Loucy (cell line): ENCODE results near the gene AGPAT2.

ENCODE experiments used
- H2AFZ ChIP-seq: fragments of 200-600 bp; sonication (generic); 2 replicates; pipeline ENCODE4 v1.6.0; 2016; ENCODE audit warnings: antibody characterized with exemption, mild to moderate bottlenecking, low read length, moderate library complexity
- H3F3A ChIP-seq: fragments of 200-600 bp; 2 replicates; pipeline ENCODE4 v1.6.0; 2016; ENCODE audit warnings: antibody characterized with exemption, low read depth, mild to moderate bottlenecking
- H3K27me3 ChIP-seq: fragments of 200-600 bp; sonication (generic); 2 replicates; pipeline ENCODE4 v1.6.1; 2014; ENCODE audit warnings: low read length, mild to moderate bottlenecking; ENCODE audit not compliant: insufficient read depth, poor library complexity, severe bottlenecking
- H3K36me3 ChIP-seq: fragments of 200-600 bp; sonication (generic); 2 replicates; pipeline ENCODE4 v1.6.1; 2016; ENCODE audit warnings: low read length; ENCODE audit not compliant: insufficient read depth
- H3K4me1 ChIP-seq: fragments of 200-600 bp; sonication (generic); 2 replicates; pipeline ENCODE4 v1.5.1; 2014; ENCODE audit warnings: low read length, mild to moderate bottlenecking; ENCODE audit not compliant: insufficient read depth, poor library complexity, severe bottlenecking
- H3K4me2 ChIP-seq: fragments of 200-600 bp; sonication (generic); 2 replicates; pipeline ENCODE4 v1.6.0; 2014; ENCODE audit warnings: antibody characterized with exemption, low read length, low read depth, mild to moderate bottlenecking; ENCODE audit not compliant: poor library complexity, severe bottlenecking
- H3K4me3 ChIP-seq: fragments of 200-600 bp; sonication (generic); 2 replicates; pipeline ENCODE4 v1.5.1; 2014; ENCODE audit warnings: low read length, mild to moderate bottlenecking, mixed read lengths; ENCODE audit not compliant: poor library complexity, severe bottlenecking
- H3K79me2 ChIP-seq: fragments of 200-600 bp; sonication (generic); 2 replicates; pipeline ENCODE4 v1.6.1; 2014; ENCODE audit warnings: low read length; ENCODE audit not compliant: insufficient read depth
- H3K9ac ChIP-seq: fragments of 200-600 bp; sonication (generic); 2 replicates; pipeline ENCODE4 v1.6.0; 2014; ENCODE audit warnings: mild to moderate bottlenecking, low read depth, low read length, moderate library complexity; ENCODE audit not compliant: poor library complexity, severe bottlenecking
- H3K9me2 ChIP-seq: fragments of 200-600 bp; sonication (generic); replicated peaks from 2 replicates; pipeline ENCODE4 v1.6.1; 2016; ENCODE audit warnings: low read depth, low read length, mixed read lengths
- H3K9me3 ChIP-seq: fragments of 200-600 bp; sonication (generic); 2 replicates; pipeline ENCODE4 v1.6.1; 2014; ENCODE audit warnings: mild to moderate bottlenecking, antibody characterized with exemption, low read length, low read depth; ENCODE audit not compliant: insufficient read depth
- H4K20me1 ChIP-seq: fragments of 200-600 bp; sonication (generic); 2 replicates; pipeline ENCODE4 v1.6.0; 2014; ENCODE audit warnings: antibody characterized with exemption, low read length, mild to moderate bottlenecking; ENCODE audit not compliant: insufficient read depth, poor library complexity, severe bottlenecking
- EZH2phosphoT487 ChIP-seq: fragments of 200-600 bp; IDR thresholded peaks from 2 replicates; pipeline ENCODE4 v1.6.1; 2018; ENCODE audit warnings: antibody characterized with exemption, mild to moderate bottlenecking, moderate library complexity, borderline replicate concordance
- TF ChIP-seq, protein P1 (sequence below): fragments of 200-600 bp; sonication (generic); conservative IDR thresholded peaks from 2 replicates; pipeline ENCODE4 v1.5.1; 2014; ENCODE audit warnings: mild to moderate bottlenecking, antibody characterized with exemption, low read length

AGPAT2 gene

DNA sequence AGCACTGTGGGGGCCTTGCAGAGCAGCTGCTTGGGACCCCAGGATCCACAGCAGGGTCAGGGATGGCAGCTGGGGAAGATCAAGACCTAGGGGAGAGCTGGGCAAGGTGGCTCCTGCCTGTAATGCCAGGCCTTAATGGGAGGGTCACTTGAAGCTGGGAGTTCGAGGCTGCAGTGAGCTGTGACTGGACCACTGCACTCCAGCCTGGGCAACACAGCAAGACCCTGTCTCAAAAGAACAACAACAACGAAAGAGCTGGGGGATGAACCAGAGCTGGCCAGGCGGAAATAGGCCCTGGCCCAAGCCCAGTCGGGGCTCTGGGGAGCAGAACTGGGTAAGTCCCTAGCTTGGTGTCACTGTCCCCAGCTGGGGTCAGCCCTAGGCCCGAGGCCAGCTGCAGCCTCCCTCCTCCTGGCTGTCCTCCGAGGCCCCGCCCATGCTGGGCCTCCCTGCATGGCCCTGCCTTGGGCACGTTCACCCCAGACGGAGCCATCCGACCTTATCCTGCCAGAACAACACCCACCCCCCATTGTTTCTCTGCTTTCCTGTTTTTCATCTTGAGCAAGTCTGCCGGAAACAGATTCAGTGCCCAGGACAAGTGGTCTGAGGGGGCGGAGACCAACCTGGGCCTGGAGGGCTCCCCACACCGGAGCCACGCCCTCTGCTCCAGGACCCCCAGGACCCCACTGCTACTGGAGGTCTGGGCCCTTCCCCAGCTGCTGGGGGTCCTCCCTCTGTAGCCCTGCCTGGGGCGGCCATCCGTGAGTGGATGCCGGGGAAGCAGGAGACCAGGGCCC lies 27.0 kb upstream of the AGPAT2 start:
- TF ChIP-seq, protein P1, sequence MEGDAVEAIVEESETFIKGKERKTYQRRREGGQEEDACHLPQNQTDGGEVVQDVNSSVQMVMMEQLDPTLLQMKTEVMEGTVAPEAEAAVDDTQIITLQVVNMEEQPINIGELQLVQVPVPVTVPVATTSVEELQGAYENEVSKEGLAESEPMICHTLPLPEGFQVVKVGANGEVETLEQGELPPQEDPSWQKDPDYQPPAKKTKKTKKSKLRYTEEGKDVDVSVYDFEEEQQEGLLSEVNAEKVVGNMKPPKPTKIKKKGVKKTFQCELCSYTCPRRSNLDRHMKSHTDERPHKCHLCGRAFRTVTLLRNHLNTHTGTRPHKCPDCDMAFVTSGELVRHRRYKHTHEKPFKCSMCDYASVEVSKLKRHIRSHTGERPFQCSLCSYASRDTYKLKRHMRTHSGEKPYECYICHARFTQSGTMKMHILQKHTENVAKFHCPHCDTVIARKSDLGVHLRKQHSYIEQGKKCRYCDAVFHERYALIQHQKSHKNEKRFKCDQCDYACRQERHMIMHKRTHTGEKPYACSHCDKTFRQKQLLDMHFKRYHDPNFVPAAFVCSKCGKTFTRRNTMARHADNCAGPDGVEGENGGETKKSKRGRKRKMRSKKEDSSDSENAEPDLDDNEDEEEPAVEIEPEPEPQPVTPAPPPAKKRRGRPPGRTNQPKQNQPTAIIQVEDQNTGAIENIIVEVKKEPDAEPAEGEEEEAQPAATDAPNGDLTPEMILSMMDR = no peak
- TF ChIP-seq EZH2phosphoT487 = no peak
- no peak overlapping the region for H3K9ac ChIP-seq

DNA sequence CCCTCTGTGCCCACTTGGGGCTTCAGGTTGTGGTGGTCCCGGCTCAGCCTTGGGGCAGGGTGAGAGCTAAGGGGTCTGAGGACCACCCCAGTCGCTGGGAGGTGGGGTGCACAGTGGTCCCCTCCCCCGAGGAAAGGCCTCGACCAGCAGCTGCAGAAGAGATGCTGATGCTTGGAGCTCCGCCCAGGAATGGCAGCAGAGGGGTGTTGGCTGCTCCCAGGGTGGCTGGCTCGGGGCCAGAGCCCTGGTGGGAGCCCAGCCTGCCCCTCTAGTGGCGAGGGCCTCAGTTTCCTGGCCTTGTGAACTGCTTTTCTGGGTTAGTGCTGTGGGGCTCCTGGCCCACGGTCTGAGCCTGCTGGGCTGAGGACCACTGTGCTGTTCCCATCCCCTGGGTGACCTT lies 26.3 kb upstream of the AGPAT2 start:
- no peak overlapping the region for H3K4me3 ChIP-seq
- H3K9ac ChIP-seq = no peak overlapping the region

More for the DNA sequence above, 27.0 kb upstream of the AGPAT2 start:
- H3F3A ChIP-seq = no peaks in the 10 kb centered on the region
- H3K4me2 ChIP-seq = no peak overlapping the region
- no peaks in the 10 kb centered on the region for H3K9me3 ChIP-seq
- H4K20me1 ChIP-seq = no peaks in the 10 kb centered on the region
- H3K79me2 ChIP-seq = no peaks in the 10 kb centered on the region
- no peaks in the 10 kb centered on the region for H3K36me3 ChIP-seq
- H3K4me3 ChIP-seq = no peak overlapping the region
- H2AFZ ChIP-seq = no peak overlapping the region
- H3K27me3 ChIP-seq = no peaks in the 10 kb centered on the region
- H3K9me2 ChIP-seq = no peaks in the 10 kb centered on the region
- no peaks in the 10 kb centered on the region for H3K4me1 ChIP-seq

DNA sequence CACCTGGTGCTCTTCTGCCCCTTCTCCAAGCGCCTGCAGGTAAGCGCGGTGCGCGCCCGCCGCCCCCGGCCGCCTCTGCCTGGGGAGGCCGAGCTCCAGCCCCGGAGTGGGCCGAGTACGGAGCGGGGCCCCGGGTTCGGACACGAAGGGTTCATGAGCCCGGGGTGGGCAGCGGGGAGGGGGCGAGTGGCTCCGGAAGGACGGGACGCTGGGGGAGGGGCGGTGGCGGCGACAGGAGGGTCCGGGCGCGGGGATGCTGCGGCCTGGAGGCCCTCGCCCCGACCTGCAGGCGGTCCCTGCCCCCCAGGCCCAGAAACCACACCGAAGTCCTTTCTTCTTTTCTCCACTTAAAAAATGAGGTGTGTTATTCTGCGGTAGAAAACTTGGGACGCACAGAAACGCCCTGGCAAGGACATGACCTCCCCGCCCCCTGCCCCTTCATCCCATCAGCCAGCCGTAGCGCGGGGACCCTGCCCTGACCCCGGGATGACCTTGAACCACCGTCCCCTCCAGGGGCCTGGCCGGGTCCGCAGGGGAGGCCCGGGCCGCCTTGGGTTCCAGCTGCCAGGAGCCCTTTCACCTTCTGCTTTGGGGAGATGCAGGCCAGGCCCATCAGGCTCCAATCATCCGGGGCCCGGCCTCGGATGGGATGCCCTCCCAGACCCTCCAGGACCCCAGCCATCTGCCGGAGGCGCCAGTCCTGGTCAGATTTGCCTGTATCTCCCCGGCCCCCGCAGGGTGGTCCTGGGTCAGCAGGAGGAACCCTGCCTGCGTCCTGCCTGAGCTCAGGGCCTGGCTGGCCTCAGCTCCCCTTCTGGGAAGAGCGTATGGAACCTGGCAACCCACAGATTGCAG lies 25.7 kb upstream of the AGPAT2 start:
- H3K4me1 ChIP-seq = no peaks in the 10 kb centered on the region
- TF ChIP-seq, protein P1 = no peak
- no peak for TF ChIP-seq EZH2phosphoT487
- H3K27me3 ChIP-seq = no peaks in the 10 kb centered on the region
- H3K4me2 ChIP-seq = no peak overlapping the region
- H3K36me3 ChIP-seq = no peaks in the 10 kb centered on the region
- H3K9me3 ChIP-seq = no peaks in the 10 kb centered on the region
- no peak overlapping the region for H3K4me3 ChIP-seq
- no peaks in the 10 kb centered on the region for H3F3A ChIP-seq
- H3K9ac ChIP-seq = no peak overlapping the region
- H3K79me2 ChIP-seq = no peaks in the 10 kb centered on the region
- H2AFZ ChIP-seq = no peak overlapping the region
- no peaks in the 10 kb centered on the region for H3K9me2 ChIP-seq
- no peaks in the 10 kb centered on the region for H4K20me1 ChIP-seq

More for the DNA sequence above, 26.3 kb upstream of the AGPAT2 start:
- Histone ChIP-seq H3K9me3 (no peaks in the 10 kb centered on the region), H3K4me1 (no peaks in the 10 kb centered on the region), H3K4me2 (no peak overlapping the region), H3F3A (no peaks in the 10 kb centered on the region), H3K79me2 (no peaks in the 10 kb centered on the region), H2AFZ (no peak overlapping the region), H3K36me3 (no peaks in the 10 kb centered on the region), H4K20me1 (no peaks in the 10 kb centered on the region), H3K9me2 (no peaks in the 10 kb centered on the region), H3K27me3 (no peaks in the 10 kb centered on the region)
- no peak for TF ChIP-seq EZH2phosphoT487
